NCI-H748 (cell line): ENCODE results near the gene CCDC187.
"Not testable (repeated sequence)": the region's sequence is repeated elsewhere in the genome, so short reads cannot be mapped to it uniquely, and the experiment has no call there.

Source experiments
- DNase-seq: peaks from one replicate; lab custom pipeline; 2025; ENCODE audit not compliant: unreplicated experiment; lab: John Stamatoyannopoulos, UW

The CCDC187 gene

GRCh38 chr9:136244122-136244968 is 59.5 kb downstream of the CCDC187 start:
- no peak for DNase-seq

DNA sequence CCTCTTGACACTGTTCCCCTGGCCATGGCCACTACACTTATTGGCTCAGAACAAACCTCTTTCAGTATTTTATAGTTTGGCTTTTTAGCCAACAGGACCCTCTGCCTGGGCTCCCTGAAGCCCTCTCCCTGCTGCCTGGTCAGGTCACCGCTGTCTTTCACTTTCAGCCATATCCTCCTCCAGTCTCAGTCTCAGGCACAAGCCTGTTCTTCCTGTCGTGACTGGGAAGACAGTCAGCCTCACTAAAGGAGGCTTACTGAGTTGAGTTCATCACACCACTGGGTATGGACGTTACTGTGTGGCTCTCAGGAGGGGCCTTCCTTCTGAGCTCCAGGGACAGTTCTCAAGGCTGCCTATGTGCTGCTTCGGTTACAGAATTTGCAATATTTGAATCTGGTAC is 60.3 kb downstream of the CCDC187 start:
- DNase-seq, result no peak

DNA sequence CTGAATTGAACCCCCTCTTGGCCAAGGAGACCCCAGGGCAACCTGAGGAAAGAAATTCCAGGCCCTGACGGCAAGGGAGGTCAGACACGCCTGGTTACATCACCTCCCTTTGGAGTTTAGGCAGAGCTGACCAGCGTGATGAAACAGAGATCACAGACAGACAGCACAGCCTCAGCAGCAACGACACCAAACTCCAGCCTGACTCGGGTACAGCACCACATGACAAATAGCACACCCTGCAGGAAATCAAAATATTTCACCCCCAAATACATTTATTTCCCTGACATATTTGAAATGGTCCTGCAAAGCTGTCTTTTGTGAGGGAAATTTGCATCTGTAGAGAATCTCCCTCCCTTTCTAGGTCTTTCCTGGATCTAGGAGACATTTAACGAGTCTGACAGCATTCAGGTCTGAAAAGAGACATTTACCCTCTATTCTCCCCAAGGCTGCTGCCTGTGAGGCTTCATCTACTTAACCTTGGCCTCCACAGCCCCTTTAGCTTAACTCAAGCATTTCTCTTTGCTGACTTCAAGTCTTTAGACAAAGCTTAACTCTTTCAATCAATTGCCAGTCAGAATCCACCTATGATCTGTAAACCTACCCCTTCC is 60.9 kb downstream of the CCDC187 start:
- no peak for DNase-seq

GRCh38 chr9:136242248-136242647 is 61.6 kb downstream of the CCDC187 start:
- no peak for DNase-seq

DNA sequence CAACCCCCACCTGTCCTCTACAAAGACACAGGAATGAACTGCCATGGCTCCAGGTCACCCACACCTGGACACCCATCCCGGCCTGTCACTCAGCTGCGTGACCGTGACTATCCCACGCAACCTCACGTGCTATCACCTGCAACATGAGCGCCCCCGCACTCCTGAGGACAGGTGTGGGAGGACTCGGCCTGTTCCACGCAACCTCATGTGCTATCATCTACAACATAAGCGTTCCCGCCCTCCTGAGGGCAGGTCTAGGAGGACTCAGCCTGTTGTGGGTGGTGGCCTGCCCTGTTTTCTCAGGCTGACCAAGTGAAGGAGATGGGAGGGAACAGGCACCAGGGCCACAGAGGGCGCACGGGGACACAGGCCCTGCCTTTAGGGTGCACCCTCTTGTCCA is 62.4 kb downstream of the CCDC187 start:
- DNase-seq, result no peak

- DNase-seq, result no peak
Observed at GRCh38 chr9:136240941-136241340, 63.0 kb downstream of the CCDC187 start.

GRCh38 chr9:136239983-136240330 is 63.9 kb downstream of the CCDC187 start:
- DNase-seq, result no peak

GRCh38 chr9:136239135-136239982 is 64.5 kb downstream of the CCDC187 start:
- DNase-seq, result no peak

GRCh38 chr9:136238342-136238732 is 65.6 kb downstream of the CCDC187 start:
- no peak for DNase-seq

- no peak for DNase-seq
Observed at GRCh38 chr9:136237486-136238341, 66.2 kb downstream of the CCDC187 start.

DNA sequence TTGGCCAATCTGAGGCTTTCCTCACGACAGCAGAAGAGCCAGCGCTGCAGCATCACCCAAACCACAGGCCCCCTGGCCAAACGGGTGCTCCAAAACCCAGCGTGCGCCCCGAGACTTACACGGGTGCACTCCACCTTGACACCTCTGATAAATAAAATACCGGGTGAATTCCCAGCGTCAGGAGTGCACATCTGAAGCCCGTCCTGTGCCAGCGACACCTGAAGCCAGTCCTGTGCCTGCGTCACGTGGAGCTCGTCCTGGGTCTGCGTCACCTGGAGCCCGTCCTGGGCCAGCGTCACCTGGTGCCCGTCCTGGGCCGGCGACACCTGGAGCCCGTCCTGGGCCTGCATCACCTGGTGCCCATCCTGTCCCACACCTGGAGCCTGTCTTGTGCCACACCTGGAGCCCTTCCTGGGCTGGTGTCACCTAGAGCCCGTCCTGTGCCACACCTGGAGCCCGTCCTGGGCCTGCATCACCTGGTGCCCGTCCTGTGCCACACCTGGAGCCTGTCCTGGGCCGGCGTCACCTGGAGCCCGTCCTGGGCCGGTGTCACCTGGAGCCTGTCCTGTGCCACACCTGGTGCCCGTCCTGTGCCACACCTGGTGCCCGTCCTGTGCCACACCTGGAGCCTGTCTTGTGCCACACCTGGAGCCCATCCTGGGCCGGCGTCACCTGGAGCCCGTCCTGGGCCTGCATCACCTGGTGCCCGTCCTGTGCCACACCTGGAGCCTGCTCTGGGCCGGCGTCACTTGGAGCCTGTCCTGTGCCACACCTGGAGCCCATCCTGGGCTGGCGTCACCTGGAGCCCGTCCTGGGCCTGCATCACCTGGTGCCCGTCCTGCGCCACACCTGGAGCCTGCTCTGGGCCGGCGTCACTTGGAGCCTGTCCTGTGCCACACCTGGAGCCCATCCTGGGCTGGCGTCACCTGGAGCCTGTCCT is 67.2 kb downstream of the CCDC187 start:
- not testable (repeated sequence) for DNase-seq

DNA sequence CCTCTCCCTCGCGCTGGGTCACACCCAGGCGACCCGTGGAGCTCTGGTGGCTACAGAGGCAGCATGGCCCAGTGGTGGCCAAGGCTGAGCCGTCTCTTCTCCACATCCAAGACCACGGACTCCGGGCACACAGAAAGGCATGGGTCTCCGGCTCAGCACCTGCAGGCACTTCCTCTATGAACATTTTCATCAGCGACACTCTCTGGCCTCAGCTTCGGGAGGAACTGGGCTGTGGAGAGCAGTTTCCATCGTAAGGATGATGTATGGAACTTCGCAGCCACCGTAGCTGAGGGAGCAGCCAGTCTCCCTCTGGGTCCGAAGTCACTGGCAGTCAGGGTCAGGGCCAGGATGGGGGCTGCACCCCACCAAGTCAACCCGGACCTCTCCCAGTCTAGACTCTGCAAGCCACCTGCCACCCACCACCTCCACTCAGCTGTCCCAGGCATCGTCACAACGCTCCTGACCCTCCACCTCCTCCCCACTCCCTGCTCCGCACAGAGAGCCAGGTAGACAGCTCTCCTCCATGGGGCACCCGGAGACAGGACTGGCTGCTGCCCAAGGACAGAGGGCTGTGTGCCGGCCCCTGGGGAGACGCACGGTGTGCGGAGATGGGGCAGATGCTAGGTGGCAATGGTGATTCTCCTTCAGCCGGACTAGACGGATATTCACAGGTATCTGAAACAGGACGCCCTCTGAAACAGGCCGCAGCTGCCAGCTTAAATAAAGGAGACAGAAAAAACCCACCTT is 68.0 kb downstream of the CCDC187 start:
- no peak for DNase-seq

GRCh38 chr9:136235171-136235570 is 68.7 kb downstream of the CCDC187 start:
- no peak for DNase-seq

DNA sequence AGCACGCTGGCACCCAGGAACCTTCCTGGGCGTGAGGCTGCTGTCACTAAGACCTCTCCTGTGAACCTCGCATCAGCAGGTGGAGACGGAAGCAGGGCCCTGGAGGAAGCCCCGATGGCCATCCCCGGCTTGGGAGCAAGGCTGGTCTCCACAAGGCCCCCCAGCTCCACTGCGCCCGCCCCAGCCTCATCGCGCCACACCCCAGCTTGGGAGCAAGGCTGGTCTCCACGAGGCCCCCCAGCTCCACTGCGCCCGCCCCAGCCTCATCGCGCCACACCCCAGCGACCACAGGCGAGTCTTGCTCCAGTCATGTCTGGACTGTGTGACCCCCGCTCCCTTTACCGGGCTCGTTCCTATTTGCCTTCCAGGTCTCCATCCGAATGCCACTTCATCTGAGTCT is 69.3 kb downstream of the CCDC187 start:
- DNase-seq, result no peak

- no peak for DNase-seq
Observed at GRCh38 chr9:136233868-136234267, 70.0 kb downstream of the CCDC187 start.

DNA sequence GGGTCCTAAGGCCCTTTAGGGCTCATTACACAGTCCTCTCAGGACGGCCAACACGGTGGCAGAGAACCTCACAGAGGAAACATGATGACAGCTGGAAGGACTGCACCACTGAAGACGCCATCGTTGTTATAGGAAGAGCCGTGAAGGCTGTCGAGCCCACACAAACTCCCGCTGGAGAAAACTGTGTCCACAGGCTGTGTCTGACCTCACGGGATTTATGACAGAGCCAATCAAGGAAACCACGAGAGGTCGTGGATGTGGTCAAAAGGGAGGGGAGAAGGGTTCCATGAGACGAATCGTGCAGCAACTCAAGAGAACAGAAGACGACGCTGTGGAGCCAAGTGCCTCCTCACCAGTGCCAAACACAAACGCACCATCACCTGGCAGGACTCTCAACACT is 70.5 kb downstream of the CCDC187 start:
- no peak for DNase-seq

GRCh38 chr9:136232969-136233368 is 70.9 kb downstream of the CCDC187 start:
- DNase-seq, result no peak

DNA sequence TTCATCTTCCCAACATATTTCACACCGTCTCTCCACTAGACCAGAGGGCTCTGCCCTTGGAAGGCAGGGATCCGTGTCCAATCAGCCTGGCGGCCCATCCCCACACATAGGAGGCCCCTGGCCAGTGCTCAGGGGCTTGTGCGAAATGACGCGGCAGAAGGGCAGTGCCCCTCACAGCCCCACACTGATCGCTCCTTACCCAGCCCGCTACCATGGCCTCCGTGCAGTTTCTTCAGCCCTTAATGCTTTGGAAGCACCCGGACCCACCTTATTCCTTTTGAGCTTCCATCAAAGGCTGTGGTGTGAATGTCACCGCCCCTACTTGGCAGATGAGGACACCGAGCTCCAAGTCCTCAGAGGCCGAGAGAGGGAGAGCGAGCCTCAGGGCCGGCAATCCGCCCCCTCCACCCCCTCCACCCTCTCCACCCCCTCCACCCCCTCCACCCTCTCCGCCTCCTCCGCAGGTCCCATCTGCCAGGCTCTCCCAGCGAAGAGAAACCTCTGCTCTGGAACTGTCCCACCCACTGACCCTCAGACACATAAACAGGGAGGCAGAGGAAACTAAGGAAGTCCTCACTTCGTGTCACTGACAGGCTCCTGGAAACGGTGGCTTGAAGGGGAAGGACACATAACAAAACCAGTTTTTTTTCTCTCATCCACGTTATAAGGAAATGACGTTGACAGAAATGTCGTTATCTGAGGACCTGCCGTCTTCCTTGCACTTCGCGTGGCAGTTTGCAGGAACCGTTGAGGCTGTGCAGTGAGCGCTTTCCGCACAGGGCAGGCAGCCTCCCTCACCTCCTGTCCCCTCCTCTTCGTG is 72.2 kb downstream of the CCDC187 start:
- DNase-seq, result no peak
